Measurements from ENCODE around the gene SERTAD4. TPM values are rescaled to one million over a fixed set of nuclear protein-coding genes. Genes with fewer than 3 reads are reported as not detected.

The SERTAD4 gene
- total and polyA plus RNA-seq, 2 experiments from 2014 or later: 2.8 to 3.0 TPM

DNA sequence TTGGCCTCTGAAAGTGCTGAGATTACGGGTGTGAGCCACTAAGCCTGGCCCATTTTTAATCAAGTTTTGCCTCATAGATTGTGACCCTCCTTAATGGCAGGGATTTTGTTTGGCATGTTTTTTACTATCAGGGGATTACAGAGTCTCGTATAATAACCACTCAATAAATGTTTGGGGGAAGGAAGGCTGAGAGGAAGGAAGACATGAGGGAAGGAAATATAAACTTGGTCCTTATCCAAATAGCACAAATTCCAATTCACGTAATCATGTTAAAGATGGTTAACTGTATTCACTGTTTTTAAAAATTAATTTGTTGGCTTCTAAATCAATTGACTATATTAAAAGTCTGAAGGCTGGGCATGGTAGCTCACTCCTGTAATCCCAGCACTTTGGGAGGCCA, 30.9 kb upstream of the SERTAD4 start:
- H3K27ac ChIP-seq: no peak overlapping the region
- no peaks in the 10 kb centered on the region for H4K20me1 ChIP-seq (ENCODE audit: insufficient read depth, poor library complexity, severe bottlenecking)

DNA sequence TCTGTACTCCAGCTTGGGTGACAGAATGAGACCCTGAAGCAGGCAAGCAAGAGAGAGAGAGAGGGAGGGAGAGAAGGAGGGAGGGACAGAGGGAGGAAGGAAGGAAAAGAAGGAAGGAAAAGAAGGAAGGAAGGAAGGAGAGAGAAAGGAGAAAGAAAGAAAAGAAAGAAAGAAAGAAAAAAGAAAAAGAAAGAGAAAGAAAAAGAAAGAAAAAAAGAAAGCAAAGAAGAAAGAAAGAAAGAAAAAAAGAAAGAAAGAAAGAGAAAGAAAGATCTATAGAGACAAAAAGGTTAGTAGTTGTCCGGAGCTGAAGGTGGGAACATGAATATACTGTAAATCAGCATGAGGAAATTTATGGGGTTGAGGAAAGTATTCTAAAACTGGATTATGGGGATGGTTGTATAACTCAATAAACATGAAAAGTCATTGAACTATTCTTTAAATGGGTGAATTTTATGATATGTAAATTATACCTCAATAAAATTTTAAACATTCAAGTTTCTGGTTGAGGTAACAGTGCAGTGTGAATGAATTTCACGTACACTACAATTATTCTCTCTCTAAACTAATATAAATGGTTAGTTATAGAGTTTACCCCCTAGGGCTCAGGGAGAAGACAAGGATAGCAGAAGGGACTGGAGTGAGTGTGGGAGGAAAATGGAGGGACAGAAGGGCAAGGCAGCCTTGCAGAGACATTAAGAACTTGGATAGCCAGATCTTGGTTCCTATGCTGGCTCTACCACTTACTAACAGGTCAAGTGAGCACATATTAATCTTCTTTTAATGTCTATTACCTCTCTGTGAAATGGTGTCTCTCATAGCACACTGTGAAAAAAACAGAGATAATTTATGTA, 24.8 kb upstream of the SERTAD4 start:
- H3K4me3 ChIP-seq: no peak overlapping the region
- H3K4me1 ChIP-seq (ENCODE audit: insufficient read depth): no peaks in the 10 kb centered on the region
- 82% methylated on average over 2 of the region's 2 CpGs for WGBS (ENCODE audit: low lambda C conversion rate, missing lambda C conversion rate)

More for the DNA sequence above, 30.9 kb upstream of the SERTAD4 start:
- TF ChIP-seq EZH2phosphoT487 (IDR thresholded peaks at IDR 0.05; ENCODE audit: low read depth, severe bottlenecking, unreplicated experiment) (no peak), EZH2 (IDR thresholded peaks at IDR 0.05; ENCODE audit: borderline replicate concordance) (no peak)
- TF ChIP-seq, protein P1, sequence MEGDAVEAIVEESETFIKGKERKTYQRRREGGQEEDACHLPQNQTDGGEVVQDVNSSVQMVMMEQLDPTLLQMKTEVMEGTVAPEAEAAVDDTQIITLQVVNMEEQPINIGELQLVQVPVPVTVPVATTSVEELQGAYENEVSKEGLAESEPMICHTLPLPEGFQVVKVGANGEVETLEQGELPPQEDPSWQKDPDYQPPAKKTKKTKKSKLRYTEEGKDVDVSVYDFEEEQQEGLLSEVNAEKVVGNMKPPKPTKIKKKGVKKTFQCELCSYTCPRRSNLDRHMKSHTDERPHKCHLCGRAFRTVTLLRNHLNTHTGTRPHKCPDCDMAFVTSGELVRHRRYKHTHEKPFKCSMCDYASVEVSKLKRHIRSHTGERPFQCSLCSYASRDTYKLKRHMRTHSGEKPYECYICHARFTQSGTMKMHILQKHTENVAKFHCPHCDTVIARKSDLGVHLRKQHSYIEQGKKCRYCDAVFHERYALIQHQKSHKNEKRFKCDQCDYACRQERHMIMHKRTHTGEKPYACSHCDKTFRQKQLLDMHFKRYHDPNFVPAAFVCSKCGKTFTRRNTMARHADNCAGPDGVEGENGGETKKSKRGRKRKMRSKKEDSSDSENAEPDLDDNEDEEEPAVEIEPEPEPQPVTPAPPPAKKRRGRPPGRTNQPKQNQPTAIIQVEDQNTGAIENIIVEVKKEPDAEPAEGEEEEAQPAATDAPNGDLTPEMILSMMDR (IDR thresholded peaks at IDR 0.05; ENCODE audit: poor library complexity): no peak
- Histone ChIP-seq H3K4me3 (no peak overlapping the region), H3K27me3 (peaks cover 8% of the 10 kb centered on the region), H3K9me3 (ENCODE audit: low read depth) (no peaks in the 10 kb centered on the region), H3K36me3 (replicated peaks; ENCODE audit: insufficient read depth, low read depth) (no peaks in the 10 kb centered on the region), H3K4me2 (no peak overlapping the region), H3K4me1 (ENCODE audit: insufficient read depth) (no peaks in the 10 kb centered on the region), H3K9me2 (replicated peaks; ENCODE audit: insufficient read depth) (no peaks in the 10 kb centered on the region), H2AFZ (no peak overlapping the region), H3K79me2 (no peaks in the 10 kb centered on the region)
- no peak for DNase-seq (ENCODE audit: low spot score)
- WGBS (ENCODE audit: low lambda C conversion rate, missing lambda C conversion rate): 42% methylated on average over 3 of the region's 3 CpGs

DNA sequence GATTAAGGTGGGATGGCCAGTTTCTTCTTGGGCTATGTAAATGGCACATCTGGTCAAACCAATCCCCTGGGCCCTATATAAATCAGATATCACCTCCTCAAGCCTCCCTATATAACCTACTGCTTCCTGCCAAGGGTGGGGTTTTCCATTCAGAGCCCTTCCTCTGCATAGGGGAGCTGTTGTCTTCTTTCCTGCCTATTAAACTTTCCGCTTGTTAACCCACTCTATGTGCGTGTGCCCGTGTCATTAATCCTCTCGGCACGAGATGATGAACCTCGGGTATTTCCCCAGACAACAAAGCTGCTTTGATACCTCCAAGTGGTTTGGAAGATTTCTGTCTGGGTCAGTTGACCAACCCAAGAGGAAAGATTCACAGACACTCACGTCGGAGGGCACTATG, 19.3 kb upstream of the SERTAD4 start:
- Histone ChIP-seq H3K27me3 (peaks cover 3% of the 10 kb centered on the region), H3K79me2 (no peaks in the 10 kb centered on the region), H2AFZ (no peak overlapping the region), H3K36me3 (replicated peaks; ENCODE audit: insufficient read depth, low read depth) (no peaks in the 10 kb centered on the region), H3K4me2 (no peak overlapping the region), H3K9me2 (replicated peaks; ENCODE audit: insufficient read depth) (no peaks in the 10 kb centered on the region), H3K27ac (no peak overlapping the region), H3K9me3 (ENCODE audit: low read depth) (no peaks in the 10 kb centered on the region), H4K20me1 (ENCODE audit: insufficient read depth, poor library complexity, severe bottlenecking) (no peaks in the 10 kb centered on the region), H3K4me1 (ENCODE audit: insufficient read depth) (no peaks in the 10 kb centered on the region), H3K4me3 (no peak overlapping the region)
- no peak for DNase-seq (ENCODE audit: low spot score)
- no peak for TF ChIP-seq EZH2phosphoT487 (IDR thresholded peaks at IDR 0.05; ENCODE audit: low read depth, severe bottlenecking, unreplicated experiment)
- TF ChIP-seq, protein P1 (IDR thresholded peaks at IDR 0.05; ENCODE audit: poor library complexity): no peak
- TF ChIP-seq EZH2 (IDR thresholded peaks at IDR 0.05; ENCODE audit: borderline replicate concordance): no peak
- WGBS (ENCODE audit: low lambda C conversion rate, missing lambda C conversion rate): 71% methylated on average over 8 of the region's 8 CpGs

More for the DNA sequence above, 24.8 kb upstream of the SERTAD4 start:
- no peak overlapping the region for H3K4me2 ChIP-seq
- H3K36me3 ChIP-seq (replicated peaks; ENCODE audit: insufficient read depth, low read depth): no peaks in the 10 kb centered on the region
- DNase-seq (ENCODE audit: low spot score): no peak
- H2AFZ ChIP-seq: no peak overlapping the region
- peaks cover 5% of the 10 kb centered on the region for H3K27me3 ChIP-seq
- H4K20me1 ChIP-seq (ENCODE audit: insufficient read depth, poor library complexity, severe bottlenecking): no peaks in the 10 kb centered on the region
- no peaks in the 10 kb centered on the region for H3K79me2 ChIP-seq
- H3K27ac ChIP-seq: no peak overlapping the region
- no peak for TF ChIP-seq EZH2phosphoT487 (IDR thresholded peaks at IDR 0.05; ENCODE audit: low read depth, severe bottlenecking, unreplicated experiment)
- no peak for TF ChIP-seq EZH2 (IDR thresholded peaks at IDR 0.05; ENCODE audit: borderline replicate concordance)
- TF ChIP-seq, protein P1 (IDR thresholded peaks at IDR 0.05; ENCODE audit: poor library complexity): no peak
- H3K9me3 ChIP-seq (ENCODE audit: low read depth): no peaks in the 10 kb centered on the region
- H3K9me2 ChIP-seq (replicated peaks; ENCODE audit: insufficient read depth): no peaks in the 10 kb centered on the region

All from hepatocyte (in vitro differentiated cells).